Karpas-422 (cell line): ENCODE data around the gene PDLIM7. TPM values are rescaled to one million over a fixed set of nuclear protein-coding genes. Genes with fewer than 3 reads are reported as not detected.

Source experiments
- DNase-seq: peaks from one replicate; pipeline ENCODE4 v3.0.0-alpha.2; 2015
- H2AFZ ChIP-seq: fragments of 200-600 bp; sonication (generic); 2 replicates; pipeline ENCODE4 v1.6.1; 2014; ENCODE audit warnings: antibody characterized with exemption, low read length, mixed read lengths
- H3K27ac ChIP-seq: fragments of 200-600 bp; sonication (generic); 2 replicates; pipeline ENCODE4 v1.5.1; 2014; ENCODE audit warnings: mild to moderate bottlenecking, low read length, moderate library complexity
- H3K27me3 ChIP-seq: fragments of 200-600 bp; sonication (generic); 2 replicates; pipeline ENCODE4 v1.6.1; 2014; ENCODE audit warnings: low read length, mixed read lengths
- H3K36me3 ChIP-seq: fragments of 200-600 bp; sonication (generic); 2 replicates; pipeline ENCODE4 v1.6.1; 2014; ENCODE audit warnings: low read length, mixed read lengths; ENCODE audit not compliant: insufficient read depth
- H3K4me1 ChIP-seq: fragments of 200-600 bp; sonication (generic); 2 replicates; pipeline ENCODE4 v1.6.1; 2014; ENCODE audit warnings: mild to moderate bottlenecking, low read length, mixed read lengths
- H3K4me2 ChIP-seq: fragments of 200-600 bp; sonication (generic); 2 replicates; pipeline ENCODE4 v1.6.1; 2014; ENCODE audit warnings: low read length, low read depth, mild to moderate bottlenecking; ENCODE audit not compliant: poor library complexity, severe bottlenecking
- H3K4me3 ChIP-seq: fragments of 200-600 bp; sonication (generic); 2 replicates; pipeline ENCODE4 v1.5.1; 2014; ENCODE audit warnings: mild to moderate bottlenecking, antibody characterized with exemption, low read length, mixed read lengths
- H3K79me2 ChIP-seq: fragments of 200-600 bp; sonication (generic); 2 replicates; pipeline ENCODE4 v1.6.1; 2014; ENCODE audit warnings: mild to moderate bottlenecking, low read length, mixed read lengths
- H3K9ac ChIP-seq: fragments of 200-600 bp; sonication (generic); 2 replicates; pipeline ENCODE4 v1.6.0; 2014; ENCODE audit warnings: low read length
- H3K9me2 ChIP-seq: fragments of 200-600 bp; sonication (generic), shearing (Covaris generic); replicated peaks from 2 replicates; pipeline ENCODE4 v1.6.0; 2014; ENCODE audit warnings: mild to moderate bottlenecking, low read length, moderate library complexity; ENCODE audit not compliant: insufficient read depth
- H3K9me3 ChIP-seq: fragments of 300-700, 200-600 bp; sonication (generic); 2 replicates; pipeline ENCODE4 v1.6.1; 2014; ENCODE audit warnings: low read length, mixed read lengths
- H4K20me1 ChIP-seq: fragments of 200-600 bp; sonication (generic); 2 replicates; pipeline ENCODE4 v1.6.1; 2014; ENCODE audit warnings: mild to moderate bottlenecking, antibody characterized with exemption, low read length, low read depth; ENCODE audit not compliant: insufficient read depth
- total RNA-seq: library from RNA; depleted of rRNA; stranded (reverse); fragments of >200 nt; shearing (Covaris generic); gene quantifications from 2 replicates; pipeline ENCODE4 v1.2.3, GENCODE V29; 2014; ENCODE audit warnings: low replicate concordance

The PDLIM7 gene
- total RNA-seq, 1 experiment from 2014 or later, result 53.6 TPM

DNA sequence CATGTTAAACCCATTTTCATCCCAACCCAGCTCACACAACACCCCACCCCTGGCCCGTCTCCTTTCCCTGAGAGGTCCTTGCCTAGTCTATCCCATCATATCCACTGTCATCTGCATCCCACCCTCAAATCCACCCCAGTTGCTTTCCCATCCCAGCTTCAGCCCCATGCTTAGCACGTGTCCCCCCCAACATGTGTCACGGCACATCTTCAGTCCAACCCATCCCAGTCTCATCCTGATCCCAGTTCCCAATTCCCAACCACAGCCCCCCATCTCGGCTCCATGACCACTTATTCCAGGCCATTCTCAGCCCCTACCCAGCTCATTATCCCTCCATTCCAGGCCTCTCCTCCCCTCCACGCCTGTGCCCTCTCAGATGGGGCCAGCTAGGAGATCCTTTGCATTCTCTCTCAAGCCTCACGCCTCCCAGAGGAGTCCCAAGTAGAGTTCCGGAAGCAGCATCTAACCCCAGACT lies 23.4 kb downstream of the PDLIM7 start:
- H2AFZ ChIP-seq, result no peak overlapping the region
- no peak for DNase-seq
- H3K4me2 ChIP-seq, result no peak overlapping the region
- H4K20me1 ChIP-seq, result no peaks in the 10 kb centered on the region; the same call in 1 of the 2 replicates
- no peak overlapping the region for H3K4me3 ChIP-seq
- H3K9me3 ChIP-seq, result no peaks in the 10 kb centered on the region
- H3K4me1 ChIP-seq, result peaks cover 26% of the 10 kb centered on the region
- no peaks in the 10 kb centered on the region for H3K27me3 ChIP-seq
- H3K9me2 ChIP-seq, result no peaks in the 10 kb centered on the region
- peaks cover 23% of the 10 kb centered on the region for H3K79me2 ChIP-seq
- peak overlapping the region; percentile 27; the same call in 1 of the 2 replicates for H3K9ac ChIP-seq
- no peaks in the 10 kb centered on the region for H3K36me3 ChIP-seq
- no peak overlapping the region for H3K27ac ChIP-seq

- no peaks in the 10 kb centered on the region; the same call in 1 of the 2 replicates for H4K20me1 ChIP-seq
- peaks cover 25% of the 10 kb centered on the region for H3K4me1 ChIP-seq
- no peak within 1 kb of the TSS for H2AFZ ChIP-seq
- H3K9me3 ChIP-seq, result no peaks in the 10 kb centered on the region
- peak within 1 kb of the TSS; percentile 80 for H3K4me2 ChIP-seq
- peak within 1 kb of the TSS; percentile 76 for H3K9ac ChIP-seq
- peak within 1 kb of the TSS; percentile 61 for H3K27ac ChIP-seq
- peaks cover under 1% of the 10 kb centered on the region; the same call in 1 of the 2 replicates for H3K36me3 ChIP-seq
- peak; percentile 83 for DNase-seq
- H3K4me3 ChIP-seq, result peak within 1 kb of the TSS; percentile 78
- H3K79me2 ChIP-seq, result peaks cover 23% of the 10 kb centered on the region
- H3K27me3 ChIP-seq, result no peaks in the 10 kb centered on the region
- no peaks in the 10 kb centered on the region for H3K9me2 ChIP-seq
Observed at GRCh38 chr5:177473443-177474001, 23.9 kb downstream of the PDLIM7 start, which contains the start of gene DBN1. Gene DBN1 (minus strand): TSS chr5:177473634. CDS start chr5:177473521, 113 bp downstream.

GRCh38 chr5:177472460-177473442 lies 24.7 kb downstream of the PDLIM7 start:
- H3K27ac ChIP-seq, result peak overlapping the region; percentile 61
- H3K4me3 ChIP-seq, result peak overlapping the region; percentile 78
- no peak overlapping the region for H2AFZ ChIP-seq

DNA sequence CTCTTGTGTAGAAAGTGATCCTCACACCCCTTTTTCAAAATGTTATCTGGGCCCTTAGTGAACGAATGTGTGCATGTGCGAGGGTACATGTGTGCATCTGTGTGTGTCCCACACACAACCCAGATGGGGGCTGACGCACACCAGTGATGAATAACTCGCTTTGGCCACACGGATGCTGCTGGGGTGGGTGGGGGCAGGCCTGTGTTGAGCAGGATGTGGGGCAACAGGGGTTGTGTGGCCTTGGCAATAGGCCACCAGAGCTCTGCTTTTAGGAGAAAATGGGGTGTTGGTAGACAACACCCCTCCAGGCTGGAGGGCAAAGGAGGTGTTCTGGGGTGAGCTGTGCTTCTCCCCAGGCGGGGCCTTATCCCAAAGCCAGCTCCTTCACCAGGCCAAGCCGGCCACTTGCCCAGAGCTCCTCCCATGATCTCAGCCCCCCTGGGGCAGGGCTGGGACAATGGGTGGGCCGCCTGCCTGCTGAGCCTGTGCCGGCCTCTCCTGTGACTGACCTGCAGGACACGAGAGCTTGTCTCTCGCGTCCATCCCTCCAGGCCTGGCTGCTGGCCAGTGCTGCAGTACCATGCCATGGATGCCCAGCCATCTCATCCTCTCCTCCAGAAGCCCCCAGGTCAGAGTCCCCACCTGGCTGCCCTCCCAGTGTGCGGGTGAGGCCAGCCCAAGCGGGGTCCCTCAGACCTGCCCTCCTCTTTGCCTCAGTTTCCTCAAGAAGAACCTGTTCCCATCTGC lies 25.6 kb downstream of the PDLIM7 start:
- Histone ChIP-seq H3K4me2 (peak overlapping the region; percentile 80), H3K9me3 (no peaks in the 10 kb centered on the region), H3K27ac (peak overlapping the region; percentile 61), H2AFZ (no peak overlapping the region), H3K4me3 (peak overlapping the region; percentile 78), H3K36me3 (peaks cover 6% of the 10 kb centered on the region; the same call in 1 of the 2 replicates), H3K27me3 (no peaks in the 10 kb centered on the region), H3K4me1 (peaks cover 25% of the 10 kb centered on the region), H3K79me2 (peaks cover 23% of the 10 kb centered on the region), H3K9me2 (no peaks in the 10 kb centered on the region), H4K20me1 (no peaks in the 10 kb centered on the region; the same call in 1 of the 2 replicates), H3K9ac (peak overlapping the region; percentile 76)
- DNase-seq, result no peak

More at GRCh38 chr5:177472460-177473442, 24.7 kb downstream of the PDLIM7 start:
- H3K27me3 ChIP-seq, result no peaks in the 10 kb centered on the region
- peak overlapping the region; percentile 76 for H3K9ac ChIP-seq
- H3K4me1 ChIP-seq, result peaks cover 25% of the 10 kb centered on the region
- peaks cover 23% of the 10 kb centered on the region for H3K79me2 ChIP-seq
- H3K9me2 ChIP-seq, result no peaks in the 10 kb centered on the region
- no peaks in the 10 kb centered on the region; the same call in 1 of the 2 replicates for H4K20me1 ChIP-seq
- peaks cover 6% of the 10 kb centered on the region; the same call in 1 of the 2 replicates for H3K36me3 ChIP-seq
- peak; percentile 83 for DNase-seq
- H3K9me3 ChIP-seq, result no peaks in the 10 kb centered on the region
- peak overlapping the region; percentile 80 for H3K4me2 ChIP-seq

- peaks cover 25% of the 10 kb centered on the region for H3K4me1 ChIP-seq
- no peak overlapping the region for H3K9ac ChIP-seq
- H3K9me3 ChIP-seq, result no peaks in the 10 kb centered on the region
- no peaks in the 10 kb centered on the region for H3K9me2 ChIP-seq
- no peak overlapping the region for H3K4me2 ChIP-seq
- H3K27ac ChIP-seq, result no peak overlapping the region
- peaks cover 10% of the 10 kb centered on the region for H3K36me3 ChIP-seq
- H3K4me3 ChIP-seq, result no peak overlapping the region
- no peak overlapping the region for H2AFZ ChIP-seq
- H4K20me1 ChIP-seq, result no peaks in the 10 kb centered on the region; the same call in 1 of the 2 replicates
- H3K27me3 ChIP-seq, result no peaks in the 10 kb centered on the region
- H3K79me2 ChIP-seq, result peaks cover 23% of the 10 kb centered on the region
- DNase-seq, result no peak
Observed at GRCh38 chr5:177470759-177471536, 26.5 kb downstream of the PDLIM7 start.

DNA sequence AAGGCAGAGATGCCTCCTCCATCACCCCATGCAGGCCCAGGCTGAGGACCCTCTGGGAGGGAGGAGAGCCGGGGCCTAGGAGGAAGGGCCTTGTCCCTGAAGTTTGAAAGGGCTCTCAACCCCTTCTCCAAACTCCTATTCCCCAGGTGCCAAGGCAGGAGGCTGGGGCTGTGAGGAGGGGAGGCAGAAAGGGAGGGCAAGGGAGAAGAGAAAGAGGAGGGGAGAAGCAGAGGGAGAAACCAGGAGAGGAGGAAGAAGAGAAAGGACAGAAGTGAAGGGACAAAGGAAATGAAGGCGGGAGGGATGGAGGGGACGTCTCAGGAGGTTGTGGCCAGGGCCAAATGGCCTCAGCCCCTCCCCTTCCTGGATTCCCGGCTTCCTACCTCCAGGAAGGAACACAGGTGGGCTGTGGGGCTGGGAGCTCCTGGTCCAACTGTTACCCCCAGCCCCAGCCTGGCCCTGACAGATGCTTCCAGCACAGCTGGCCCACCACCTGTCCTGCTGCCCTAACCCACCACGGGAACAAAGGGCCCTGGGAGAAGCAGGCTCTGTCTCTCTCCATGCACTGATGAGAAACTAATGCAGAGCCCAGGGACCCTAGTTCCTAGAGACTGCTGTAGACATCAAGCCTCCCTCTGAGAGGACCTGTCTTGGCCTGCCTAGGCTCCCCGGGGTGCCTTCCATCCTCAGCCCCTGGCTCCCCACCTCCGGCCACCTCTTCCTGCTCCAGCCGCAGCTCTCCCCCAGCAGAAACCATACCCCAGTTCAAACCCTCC lies 27.5 kb downstream of the PDLIM7 start:
- peaks cover 23% of the 10 kb centered on the region for H3K79me2 ChIP-seq
- no peaks in the 10 kb centered on the region for H3K9me2 ChIP-seq
- H3K4me1 ChIP-seq, result peaks cover 20% of the 10 kb centered on the region
- DNase-seq, result no peak
- H3K9me3 ChIP-seq, result no peaks in the 10 kb centered on the region
- H4K20me1 ChIP-seq, result no peaks in the 10 kb centered on the region; the same call in 1 of the 2 replicates
- H3K36me3 ChIP-seq, result peaks cover 15% of the 10 kb centered on the region
- H3K4me3 ChIP-seq, result no peak overlapping the region
- no peaks in the 10 kb centered on the region for H3K27me3 ChIP-seq
- H3K9ac ChIP-seq, result no peak overlapping the region
- no peak overlapping the region for H3K4me2 ChIP-seq
- H2AFZ ChIP-seq, result no peak overlapping the region
- no peak overlapping the region for H3K27ac ChIP-seq
